Right lobe of liver (tissue), 6 donors: Measurements from ENCODE around the gene MUC5B. TPM values are rescaled to one million over a fixed set of nuclear protein-coding genes. Genes with fewer than 3 reads are reported as not detected.

Experiments
- ATAC-seq, 4 donors: fragments of 200-7000 bp; cut with Tn5 transposase; one replicate each; pipeline ENCODE4 v1.9.1; 2020; ENCODE audit warnings: mild to moderate bottlenecking in 4 of 4, moderate library complexity in 4 of 4
- DNase-seq, 3 donors: peaks; one replicate each; pipeline ENCODE4 v3.0.0-alpha.2; 2020
- H3K27ac ChIP-seq, 3 donors: fragments of 200-600 bp; one replicate each; pipeline ENCODE4 v1.8.0; 2022
- H3K27me3 ChIP-seq, 2 donors: fragments of 200-600 bp; one replicate each; pipeline ENCODE4 v1.8.0; 2022
- H3K36me3 ChIP-seq, 4 donors: fragments of 200-600 bp; sonication (generic) in 1 of 4; one replicate each; pipeline versions ENCODE4 v1.5.1 to v1.8.0; 2017 to 2022; ENCODE audit warnings: control low read depth in 1 of 4
- H3K4me1 ChIP-seq, 4 donors: fragments of 200-600 bp; sonication (generic) in 1 of 4; one replicate each; pipeline versions ENCODE4 v1.5.1 to v1.8.0; 2017 to 2022; ENCODE audit warnings: control low read depth in 1 of 4
- H3K4me3 ChIP-seq, 3 donors: fragments of 200-600 bp; one replicate each; pipeline ENCODE4 v1.8.0; 2022
- H3K9me3 ChIP-seq, 4 donors: fragments of 200-600 bp; sonication (generic) in 1 of 4; one replicate each; pipeline versions ENCODE4 v1.5.1 to v1.8.0; 2017 to 2022; ENCODE audit warnings: control low read depth in 1 of 4
- CTCF ChIP-seq, 4 donors: fragments of 200-600 bp in 3 of 4; fragments of 450-650 bp in 1 of 4; IDR thresholded peaks; one replicate each; pipeline versions ENCODE4 v1.5.1 to v1.8.0; 2016 to 2022; ENCODE audit warnings: antibody characterized with exemption in 4 of 4, mild to moderate bottlenecking in 2 of 4
- POLR2A ChIP-seq: fragments of 450-650 bp; IDR thresholded peaks from one replicate; pipeline ENCODE4 v1.6.1; 2017; ENCODE audit warnings: antibody characterized with exemption, mild to moderate bottlenecking
- WGBS: methylation state at CpG from one replicate; pipeline ENCODE4 v1.1.6; 2018; ENCODE audit warnings: low coverage, low lambda C conversion rate; ENCODE audit not compliant: insufficient coverage; ENCODE audit errors: missing lambda C conversion rate; 5-methylcytosine and 5-hydroxymethylcytosine counted together
- intact Hi-C, 2 donors: fragments of 100-400 bp; cut with DNase I; formaldehyde crosslinking; loops; one replicate each; pipeline versions ENCODE4 v1.11.2 to v1.14.1; 2022
- total RNA-seq, 6 experiments: library from RNA; depleted of rRNA in 2 of 6; stranded (reverse); fragments of >200 nt in 2 of 6; fragmentation: NEBNext Ultra II Directional in 3 of 6; extraction: Animal tissue kit (Norgen Biotek cat#: 25700) in 3 of 6; gene quantifications; one replicate each; pipeline versions ENCODE4 v1.1.0 to v1.2.4, GENCODE V29; 2016 to 2023
- donor health status: DM: no; HTN: yes; CAD: no.
- donor health status: DM: no; HTN: no; CAD: no.
- donor health status: DM: no; HTN: no; CAD: no.
- donor health status: DM: no; HTN: yes; CAD: no.
- donor health status: DM: no; HTN: yes; CAD: no.

The MUC5B gene
- total RNA-seq, 6 experiments from 2014 or later: 0.06 to 3.7 (median 0.78) TPM

- H3K9me3 ChIP-seq: no peaks in the 10 kb centered on the region
- H3K36me3 ChIP-seq: peaks cover 0 to 62% (median 28%) of the 10 kb centered on the region in 4 donors
- H3K4me3 ChIP-seq: no peak overlapping the region
- H3K27ac ChIP-seq: no peak overlapping the region
- ATAC-seq (no peak), DNase-seq (peak in 2 of 3 donors; percentile 17 to 40)
- intact Hi-C loops: no loop called here
- H3K27me3 ChIP-seq: no peaks in the 10 kb centered on the region
- TF ChIP-seq POLR2A: no peak
- TF ChIP-seq CTCF (IDR thresholded peaks at IDR 0.05): no peak
- H3K4me1 ChIP-seq: peaks cover 0 to 9% (median 3%) of the 10 kb centered on the region in 4 donors
- WGBS: 93% methylated on average over 22 of the region's 46 CpGs
These were observed 68.6 kb downstream of the MUC5B start for GRCh38 chr11:1291295-1292017.

- H3K4me3 ChIP-seq: no peak overlapping the region
- no peaks in the 10 kb centered on the region for H3K27me3 ChIP-seq
- DNase-seq: peak in 1 of 3 donors; percentile 36
- intact Hi-C loops: no loop called here
- no peaks in the 10 kb centered on the region for H3K9me3 ChIP-seq
- H3K4me1 ChIP-seq: peaks cover 0 to 12% (median 5%) of the 10 kb centered on the region in 4 donors
- peaks cover 0 to 62% (median 28%) of the 10 kb centered on the region in 4 donors for H3K36me3 ChIP-seq
- TF ChIP-seq POLR2A: no peak
- TF ChIP-seq CTCF (IDR thresholded peaks at IDR 0.05): no peak
- 76% methylated on average over 8 of the region's 10 CpGs for WGBS
- no peak for ATAC-seq
- no peak overlapping the region for H3K27ac ChIP-seq
These were observed 69.3 kb downstream of the MUC5B start for GRCh38 chr11:1292018-1292643.

- no peaks in the 10 kb centered on the region for H3K27me3 ChIP-seq
- H3K27ac ChIP-seq: no peak overlapping the region
- H3K9me3 ChIP-seq: no peaks in the 10 kb centered on the region
- DNase-seq (peak in 2 of 3 donors; percentile 25 to 44), ATAC-seq (peak in 1 of 4 donors; percentile 5)
- H3K36me3 ChIP-seq: peaks cover 0 to 60% (median 26%) of the 10 kb centered on the region in 4 donors
- no peak overlapping the region for H3K4me3 ChIP-seq
- H3K4me1 ChIP-seq: peaks cover 0 to 20% (median 10%) of the 10 kb centered on the region in 4 donors
- intact Hi-C loops: no loop called here
- TF ChIP-seq POLR2A (no peak), CTCF (IDR thresholded peaks at IDR 0.05) (no peak)
- 82% methylated on average over 18 of the region's 43 CpGs for WGBS
These were observed 70.1 kb downstream of the MUC5B start for GRCh38 chr11:1292644-1293618.

GRCh38 chr11:1293619-1294015 lies 70.8 kb downstream of the MUC5B start:
- no peak overlapping the region for H3K4me3 ChIP-seq
- ATAC-seq (peak; percentile 48 to 55 (median 50)), DNase-seq (peak in 2 of 3 donors; percentile 67 to 74)
- TF ChIP-seq POLR2A (no peak), CTCF (IDR thresholded peaks at IDR 0.05) (peak; percentile 51 to 70 (median 58))
- peaks cover 0 to 53% (median 21%) of the 10 kb centered on the region in 4 donors for H3K36me3 ChIP-seq
- no peaks in the 10 kb centered on the region for H3K9me3 ChIP-seq
- no peak overlapping the region for H3K27ac ChIP-seq
- H3K4me1 ChIP-seq: peaks cover 0 to 27% (median 16%) of the 10 kb centered on the region in 4 donors
- intact Hi-C loops: no loop called here
- WGBS: 100% methylated on average over 1 of the region's 13 CpGs
- H3K27me3 ChIP-seq: no peaks in the 10 kb centered on the region
